ENCODE results near the gene SSC5D.

SSC5D gene

DNA sequence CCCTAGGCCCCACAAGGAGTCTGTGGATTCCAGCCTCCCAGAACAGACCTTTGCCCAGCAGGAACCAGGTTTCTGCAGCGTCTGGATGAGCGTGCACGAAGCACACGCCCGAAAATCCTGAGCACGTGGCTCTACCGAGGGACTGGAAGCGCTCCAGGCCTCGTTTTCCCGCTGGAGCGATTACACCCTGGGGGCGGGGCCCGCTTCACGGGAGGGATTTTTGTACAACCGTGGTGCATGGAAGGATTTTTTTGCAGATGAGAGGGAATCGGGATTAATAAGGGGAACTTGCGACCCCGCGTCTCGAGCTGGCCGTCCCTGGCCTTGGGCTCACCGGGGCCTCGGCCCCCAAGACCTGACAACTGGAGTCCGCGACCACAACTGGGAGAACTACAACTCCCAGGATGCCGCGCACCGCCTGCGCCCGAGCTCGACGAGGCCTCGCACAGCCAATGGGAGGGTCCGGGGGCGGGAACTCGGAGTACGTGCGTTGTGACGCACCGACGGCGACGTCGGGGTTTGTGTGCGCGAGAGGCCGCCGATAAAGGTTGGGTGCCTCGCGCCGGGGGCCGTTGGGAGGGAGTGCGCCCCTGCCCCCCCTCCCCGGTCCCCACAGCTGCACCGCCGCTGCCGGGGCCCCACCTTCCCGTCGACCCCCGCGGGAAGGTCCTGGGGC, 12.0 kb upstream of the SSC5D start, which contains the start of gene ZNF628:
TSS of gene ZNF628 (plus strand) at position 518 of the 676 bp plus-strand sequence. CDS start 3,294 bp downstream, outside the sequence.
- TF ChIP-seq TCF12 (IDR thresholded peaks at IDR 0.05; ENCODE audit: low read depth), result peak; percentile 59; the same call in 1 of the 2 replicates
- TF ChIP-seq, protein P1, sequence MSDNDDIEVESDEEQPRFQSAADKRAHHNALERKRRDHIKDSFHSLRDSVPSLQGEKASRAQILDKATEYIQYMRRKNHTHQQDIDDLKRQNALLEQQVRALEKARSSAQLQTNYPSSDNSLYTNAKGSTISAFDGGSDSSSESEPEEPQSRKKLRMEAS (IDR thresholded peaks at IDR 0.05), result peak; percentile 100
- TF ChIP-seq YY1 (IDR thresholded peaks at IDR 0.05; ENCODE audit: low read depth), result peak; percentile 37; the same call in 1 of the 2 replicates
- TF ChIP-seq, protein P2, sequence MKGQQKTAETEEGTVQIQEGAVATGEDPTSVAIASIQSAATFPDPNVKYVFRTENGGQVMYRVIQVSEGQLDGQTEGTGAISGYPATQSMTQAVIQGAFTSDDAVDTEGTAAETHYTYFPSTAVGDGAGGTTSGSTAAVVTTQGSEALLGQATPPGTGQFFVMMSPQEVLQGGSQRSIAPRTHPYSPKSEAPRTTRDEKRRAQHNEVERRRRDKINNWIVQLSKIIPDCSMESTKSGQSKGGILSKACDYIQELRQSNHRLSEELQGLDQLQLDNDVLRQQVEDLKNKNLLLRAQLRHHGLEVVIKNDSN (IDR thresholded peaks at IDR 0.05), result peak; percentile 53; the same call in 1 of the 2 replicates
- TF ChIP-seq TAF1 (IDR thresholded peaks at IDR 0.05; ENCODE audit: low read depth), result peak; percentile 60
- TF ChIP-seq FOXM1 (IDR thresholded peaks at IDR 0.05; ENCODE audit: borderline replicate concordance, low read depth), result no peak
- TF ChIP-seq EP300 (IDR thresholded peaks at IDR 0.05; ENCODE audit: borderline replicate concordance), result no peak; the same call in 1 of the 2 replicates
- TF ChIP-seq CREB1 (IDR thresholded peaks at IDR 0.05; ENCODE audit: low read depth), result peak; percentile 94
- TF ChIP-seq NFIC (IDR thresholded peaks at IDR 0.05), result peak; percentile 56
- no peak for TF ChIP-seq CEBPB (IDR thresholded peaks at IDR 0.05)
- TF ChIP-seq EGR1 (IDR thresholded peaks at IDR 0.05), result peak; percentile 69
- peak; percentile 50; the same call in 1 of the 2 replicates for TF ChIP-seq ZBTB7A (IDR thresholded peaks at IDR 0.05; ENCODE audit: low read depth)

GRCh38 chr19:55477905-55478304, 10.3 kb upstream of the SSC5D start:
- TF ChIP-seq TAF1 (IDR thresholded peaks at IDR 0.05; ENCODE audit: low read depth), result no peak
- TF ChIP-seq, protein P1 (IDR thresholded peaks at IDR 0.05), result no peak
- TF ChIP-seq FOXM1 (IDR thresholded peaks at IDR 0.05; ENCODE audit: borderline replicate concordance, low read depth), result no peak
- TF ChIP-seq, protein P2 (IDR thresholded peaks at IDR 0.05), result no peak
- no peak for TF ChIP-seq TEAD4 (IDR thresholded peaks at IDR 0.05)
- TF ChIP-seq CEBPB (IDR thresholded peaks at IDR 0.05), result no peak
- no peak for TF ChIP-seq YY1 (IDR thresholded peaks at IDR 0.05; ENCODE audit: low read depth)
- no peak for TF ChIP-seq EP300 (IDR thresholded peaks at IDR 0.05; ENCODE audit: borderline replicate concordance)
- TF ChIP-seq CREB1 (IDR thresholded peaks at IDR 0.05; ENCODE audit: low read depth), result no peak
- TF ChIP-seq RAD21 (IDR thresholded peaks at IDR 0.05; ENCODE audit: low read depth), result no peak
- TF ChIP-seq NFIC (IDR thresholded peaks at IDR 0.05), result no peak
- no peak for TF ChIP-seq TCF12 (IDR thresholded peaks at IDR 0.05; ENCODE audit: low read depth)

DNA sequence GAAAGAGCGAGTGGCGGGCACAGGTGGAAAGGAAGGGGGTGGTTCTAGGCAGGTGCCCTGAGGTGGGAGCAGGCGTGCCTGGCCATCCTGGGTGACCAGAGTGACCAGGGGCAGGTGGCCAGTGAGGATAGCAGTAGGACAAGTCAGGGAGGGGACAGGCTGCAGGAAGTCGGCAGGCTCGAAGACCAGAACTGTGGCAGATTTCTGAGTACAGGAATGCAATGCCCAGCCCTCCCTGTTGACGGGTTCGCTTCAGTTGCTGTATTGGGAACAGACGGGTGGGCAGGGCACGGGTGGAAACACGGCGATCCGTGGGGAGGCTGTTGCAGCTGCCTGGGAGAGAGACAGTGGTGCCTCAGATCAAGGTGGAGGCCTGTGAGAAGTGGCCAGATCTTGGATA, 9.9 kb upstream of the SSC5D start:
- TF ChIP-seq TAF1 (IDR thresholded peaks at IDR 0.05; ENCODE audit: low read depth), result no peak
- TF ChIP-seq, protein P1 (IDR thresholded peaks at IDR 0.05), result no peak
- TF ChIP-seq, protein P2 (IDR thresholded peaks at IDR 0.05), result no peak
- no peak for TF ChIP-seq ZBTB7A (IDR thresholded peaks at IDR 0.05; ENCODE audit: low read depth)
- TF ChIP-seq TCF12 (IDR thresholded peaks at IDR 0.05; ENCODE audit: low read depth), result no peak
- no peak for TF ChIP-seq RAD21 (IDR thresholded peaks at IDR 0.05; ENCODE audit: low read depth)
- TF ChIP-seq TEAD4 (IDR thresholded peaks at IDR 0.05), result no peak
- no peak for TF ChIP-seq REST (IDR thresholded peaks at IDR 0.05; ENCODE audit: low read depth)
- TF ChIP-seq CEBPB (IDR thresholded peaks at IDR 0.05), result no peak
- TF ChIP-seq EP300 (IDR thresholded peaks at IDR 0.05; ENCODE audit: borderline replicate concordance), result no peak
- no peak for TF ChIP-seq YY1 (IDR thresholded peaks at IDR 0.05; ENCODE audit: low read depth)
- no peak for TF ChIP-seq EGR1 (IDR thresholded peaks at IDR 0.05)

GRCh38 chr19:55479045-55479444, 9.2 kb upstream of the SSC5D start:
- TF ChIP-seq, protein P1 (IDR thresholded peaks at IDR 0.05), result no peak
- no peak for TF ChIP-seq TEAD4 (IDR thresholded peaks at IDR 0.05)
- TF ChIP-seq FOXM1 (IDR thresholded peaks at IDR 0.05; ENCODE audit: borderline replicate concordance, low read depth), result no peak
- TF ChIP-seq YY1 (IDR thresholded peaks at IDR 0.05; ENCODE audit: low read depth), result no peak
- TF ChIP-seq EGR1 (IDR thresholded peaks at IDR 0.05), result no peak
- TF ChIP-seq CEBPB (IDR thresholded peaks at IDR 0.05), result no peak
- TF ChIP-seq NFIC (IDR thresholded peaks at IDR 0.05), result no peak
- no peak for TF ChIP-seq CREB1 (IDR thresholded peaks at IDR 0.05; ENCODE audit: low read depth)
- TF ChIP-seq REST (IDR thresholded peaks at IDR 0.05; ENCODE audit: low read depth), result no peak
- TF ChIP-seq TCF12 (IDR thresholded peaks at IDR 0.05; ENCODE audit: low read depth), result no peak
- TF ChIP-seq ZBTB7A (IDR thresholded peaks at IDR 0.05; ENCODE audit: low read depth), result no peak
- TF ChIP-seq EP300 (IDR thresholded peaks at IDR 0.05; ENCODE audit: borderline replicate concordance), result no peak
- no peak for TF ChIP-seq TAF1 (IDR thresholded peaks at IDR 0.05; ENCODE audit: low read depth)
- TF ChIP-seq, protein P2 (IDR thresholded peaks at IDR 0.05), result no peak
- TF ChIP-seq RAD21 (IDR thresholded peaks at IDR 0.05; ENCODE audit: low read depth), result no peak

Data from Ishikawa (cell line).